Neutrophil (primary cell): ENCODE data around the gene FCRLB.
"Not testable (repeated sequence)": the region's sequence is repeated elsewhere in the genome, so short reads cannot be mapped to it uniquely, and the experiment has no call there.

Source experiments
- H3K27ac ChIP-seq: fragments of 200-600 bp; sonication (generic); 2 replicates; pipeline ENCODE4 v1.5.1; 2016; ENCODE audit warnings: mild to moderate bottlenecking, moderate library complexity
- H3K27me3 ChIP-seq: fragments of 200-600 bp; sonication (generic); 2 replicates; pipeline ENCODE4 v1.6.0; 2016; ENCODE audit warnings: mild to moderate bottlenecking
- H3K36me3 ChIP-seq: fragments of 200-600 bp; sonication (generic); 2 replicates; pipeline ENCODE4 v1.5.1; 2017
- H3K4me1 ChIP-seq, 2 experiments: fragments of 200-600 bp in 1 of 2; sonication (generic) in 1 of 2; 1 replicate in 1 of 2; 2 replicates in 1 of 2; pipeline versions ENCODE4 v1.5.1 to v1.6.1; 2013 to 2016; ENCODE audit warnings: low read depth in 1 of 2, low read length in 1 of 2, mild to moderate bottlenecking in 1 of 2, moderate library complexity in 1 of 2; ENCODE audit not compliant: control insufficient read depth in 1 of 2, insufficient read depth in 1 of 2
- H3K4me3 ChIP-seq, 2 experiments: fragments of 200-600 bp in 1 of 2; sonication (generic) in 1 of 2; 1 replicate in 1 of 2; 2 replicates in 1 of 2; pipeline ENCODE4 v1.5.1; 2013 to 2016; ENCODE audit warnings: low read depth in 1 of 2, low read length in 1 of 2, mild to moderate bottlenecking in 1 of 2, moderate library complexity in 1 of 2
- H3K9me3 ChIP-seq: fragments of 200-600 bp; sonication (generic); 2 replicates; pipeline ENCODE4 v1.5.1; 2016
- CTCF ChIP-seq: fragments of 200-600 bp; sonication (generic); IDR thresholded peaks from 2 replicates; pipeline ENCODE4 v1.5.1; 2016; ENCODE audit warnings: antibody characterized with exemption

FCRLB gene

GRCh38 chr1:161678500-161678899, 42.8 kb upstream of the FCRLB start:
- no peak overlapping the region for H3K27ac ChIP-seq
- no peaks in the 10 kb centered on the region for H3K4me1 ChIP-seq
- no peak for TF ChIP-seq CTCF
- no peaks in the 10 kb centered on the region for H3K9me3 ChIP-seq
- H3K36me3 ChIP-seq, result no peaks in the 10 kb centered on the region
- no peak overlapping the region for H3K4me3 ChIP-seq
- H3K27me3 ChIP-seq, result peaks cover 34% of the 10 kb centered on the region

- Histone ChIP-seq H3K4me1 (no peaks in the 10 kb centered on the region), H3K9me3 (no peaks in the 10 kb centered on the region), H3K27ac (no peak overlapping the region), H3K4me3 (no peak overlapping the region), H3K36me3 (no peaks in the 10 kb centered on the region), H3K27me3 (peaks cover 51% of the 10 kb centered on the region)
- TF ChIP-seq CTCF, result no peak
These were observed 39.5 kb upstream of the FCRLB start for GRCh38 chr1:161681879-161682278.

- Histone ChIP-seq H3K36me3 (no peaks in the 10 kb centered on the region), H3K4me1 (no peaks in the 10 kb centered on the region), H3K27ac (no peak overlapping the region), H3K9me3 (no peaks in the 10 kb centered on the region), H3K4me3 (no peak overlapping the region), H3K27me3 (peaks cover 50% of the 10 kb centered on the region)
- TF ChIP-seq CTCF, result no peak
These were observed 32.4 kb upstream of the FCRLB start for GRCh38 chr1:161688946-161689345.

GRCh38 chr1:161691846-161692245, 29.5 kb upstream of the FCRLB start:
- H3K27me3 ChIP-seq, result peaks cover 49% of the 10 kb centered on the region
- H3K4me3 ChIP-seq, result no peak overlapping the region
- H3K27ac ChIP-seq, result no peak overlapping the region
- no peaks in the 10 kb centered on the region for H3K9me3 ChIP-seq
- TF ChIP-seq CTCF, result no peak
- H3K36me3 ChIP-seq, result no peaks in the 10 kb centered on the region
- H3K4me1 ChIP-seq, result no peaks in the 10 kb centered on the region

GRCh38 chr1:161693020-161693712, 28.2 kb upstream of the FCRLB start:
- not testable (repeated sequence) for H3K9me3 ChIP-seq, H3K27ac ChIP-seq, H3K4me1 ChIP-seq, H3K36me3 ChIP-seq, H3K4me3 ChIP-seq
- peaks cover 51% of the 10 kb centered on the region for H3K27me3 ChIP-seq

- peaks cover 55% of the 10 kb centered on the region for H3K27me3 ChIP-seq
- not testable (repeated sequence) for H3K9me3 ChIP-seq, H3K4me3 ChIP-seq, H3K36me3 ChIP-seq, H3K27ac ChIP-seq, H3K4me1 ChIP-seq
These were observed 23.0 kb upstream of the FCRLB start for GRCh38 chr1:161698302-161698701.
